Astrocyte (in vitro differentiated cells and primary cell): ENCODE measurements around the gene FOXK2.

ENCODE experiments used
- EZH2 ChIP-seq: IDR thresholded peaks from 2 replicates; pipeline ENCODE4 v1.6.1; 2012; ENCODE audit warnings: mild to moderate bottlenecking, low read length, inconsistent platforms; ENCODE audit not compliant: insufficient read depth
- TF ChIP-seq, protein P1 (sequence below): IDR thresholded peaks from 2 replicates; pipeline ENCODE4 v1.5.1; 2011; ENCODE audit warnings: low read depth, mild to moderate bottlenecking, inconsistent platforms, low read length, moderate library complexity; ENCODE audit not compliant: insufficient read depth

- TF ChIP-seq, protein P1, sequence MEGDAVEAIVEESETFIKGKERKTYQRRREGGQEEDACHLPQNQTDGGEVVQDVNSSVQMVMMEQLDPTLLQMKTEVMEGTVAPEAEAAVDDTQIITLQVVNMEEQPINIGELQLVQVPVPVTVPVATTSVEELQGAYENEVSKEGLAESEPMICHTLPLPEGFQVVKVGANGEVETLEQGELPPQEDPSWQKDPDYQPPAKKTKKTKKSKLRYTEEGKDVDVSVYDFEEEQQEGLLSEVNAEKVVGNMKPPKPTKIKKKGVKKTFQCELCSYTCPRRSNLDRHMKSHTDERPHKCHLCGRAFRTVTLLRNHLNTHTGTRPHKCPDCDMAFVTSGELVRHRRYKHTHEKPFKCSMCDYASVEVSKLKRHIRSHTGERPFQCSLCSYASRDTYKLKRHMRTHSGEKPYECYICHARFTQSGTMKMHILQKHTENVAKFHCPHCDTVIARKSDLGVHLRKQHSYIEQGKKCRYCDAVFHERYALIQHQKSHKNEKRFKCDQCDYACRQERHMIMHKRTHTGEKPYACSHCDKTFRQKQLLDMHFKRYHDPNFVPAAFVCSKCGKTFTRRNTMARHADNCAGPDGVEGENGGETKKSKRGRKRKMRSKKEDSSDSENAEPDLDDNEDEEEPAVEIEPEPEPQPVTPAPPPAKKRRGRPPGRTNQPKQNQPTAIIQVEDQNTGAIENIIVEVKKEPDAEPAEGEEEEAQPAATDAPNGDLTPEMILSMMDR, result no peak
- no peak for TF ChIP-seq EZH2
These were observed 17.3 kb upstream of the FOXK2 start for GRCh38 chr17:82502207-82502606.
